Gastroesophageal sphincter (tissue), 4 donors: ENCODE results near the gene ICA1. TPM values are rescaled to one million over a fixed set of nuclear protein-coding genes. Genes with fewer than 3 reads are reported as not detected.
"Not testable (repeated sequence)": the region's sequence is repeated elsewhere in the genome, so short reads cannot be mapped to it uniquely, and the experiment has no call there.

Source experiments
- ATAC-seq: fragments of 150-250 bp; one replicate; pipeline ENCODE4 v1.9.1; 2016; ENCODE audit warnings: mild to moderate bottlenecking, moderate library complexity
- H3K27ac ChIP-seq, 4 donors: fragments of 200-600 bp; sonication (generic) in 3 of 4; 1 replicate in 3 of 4; 2 replicates in 1 of 4; pipeline ENCODE4 v1.5.1; 2016 to 2019
- H3K27me3 ChIP-seq: fragments of 200-600 bp; sonication (generic); one replicate; pipeline ENCODE4 v1.5.1; 2019
- H3K36me3 ChIP-seq, 2 donors: fragments of 200-600 bp; sonication (generic); one replicate each; pipeline ENCODE4 v1.5.1; 2019; ENCODE audit warnings: control low read depth in 1 of 2
- H3K4me1 ChIP-seq, 3 donors: fragments of 200-600 bp; sonication (generic); 1 replicate in 2 of 3; 2 replicates in 1 of 3; pipeline ENCODE4 v1.5.1; 2016 to 2019; ENCODE audit warnings: control low read depth in 2 of 3
- H3K4me3 ChIP-seq, 2 donors: fragments of 200-600 bp; sonication (generic); one replicate each; pipeline ENCODE4 v1.5.1; 2019; ENCODE audit warnings: mild to moderate bottlenecking in 1 of 2, moderate library complexity in 1 of 2
- H3K9me3 ChIP-seq, 3 donors: fragments of 200-600 bp; sonication (generic); one replicate each; pipeline ENCODE4 v1.5.1; 2017 to 2019; ENCODE audit warnings: control low read depth in 2 of 3
- EP300 ChIP-seq: sonication (generic); formaldehyde crosslinking; IDR thresholded peaks from one replicate; pipeline ENCODE4 v1.6.1; 2017; ENCODE audit warnings: antibody characterized with exemption, mild to moderate bottlenecking
- POLR2A ChIP-seq, 2 donors: fragments of 450-650 bp; IDR thresholded peaks; one replicate each; pipeline ENCODE4 v1.6.1; 2017; ENCODE audit warnings: antibody characterized with exemption in 2 of 2, mild to moderate bottlenecking in 2 of 2, moderate library complexity in 1 of 2
- POLR2AphosphoS5 ChIP-seq: sonication (generic); formaldehyde crosslinking; IDR thresholded peaks from one replicate; pipeline ENCODE4 v1.6.1; 2017; ENCODE audit warnings: antibody characterized with exemption
- WGBS, 2 donors: methylation state at CpG; one replicate each; pipeline ENCODE4 v1.1.5; 2018; ENCODE audit warnings: low coverage in 1 of 2; 5-methylcytosine and 5-hydroxymethylcytosine counted together
- small RNA-seq, 4 donors: library from RNA; depleted of rRNA; stranded (forward); fragments of <200 nt; gene quantifications; one replicate each; pipeline ENCODE3, GENCODE V24; 2016
- total RNA-seq, 4 donors: library from RNA; depleted of rRNA; stranded (reverse); fragments of >200 nt; gene quantifications; one replicate each; pipeline ENCODE4 v1.1.0, GENCODE V29; 2016
- TF ChIP-seq, protein P1 (sequence below), 4 experiments: fragments of 200-600 bp in 2 of 4; fragments of 450-650 bp in 2 of 4; sonication (generic) in 1 of 4; IDR thresholded peaks; one replicate each; pipeline ENCODE4 v1.5.1; 2017 to 2019; ENCODE audit warnings: antibody characterized with exemption in 4 of 4, mild to moderate bottlenecking in 2 of 4, moderate library complexity in 2 of 4

The ICA1 gene
- total RNA-seq, 4 donors from 2014 or later, result 6.6 to 11.7 (median 8.2) TPM

DNA sequence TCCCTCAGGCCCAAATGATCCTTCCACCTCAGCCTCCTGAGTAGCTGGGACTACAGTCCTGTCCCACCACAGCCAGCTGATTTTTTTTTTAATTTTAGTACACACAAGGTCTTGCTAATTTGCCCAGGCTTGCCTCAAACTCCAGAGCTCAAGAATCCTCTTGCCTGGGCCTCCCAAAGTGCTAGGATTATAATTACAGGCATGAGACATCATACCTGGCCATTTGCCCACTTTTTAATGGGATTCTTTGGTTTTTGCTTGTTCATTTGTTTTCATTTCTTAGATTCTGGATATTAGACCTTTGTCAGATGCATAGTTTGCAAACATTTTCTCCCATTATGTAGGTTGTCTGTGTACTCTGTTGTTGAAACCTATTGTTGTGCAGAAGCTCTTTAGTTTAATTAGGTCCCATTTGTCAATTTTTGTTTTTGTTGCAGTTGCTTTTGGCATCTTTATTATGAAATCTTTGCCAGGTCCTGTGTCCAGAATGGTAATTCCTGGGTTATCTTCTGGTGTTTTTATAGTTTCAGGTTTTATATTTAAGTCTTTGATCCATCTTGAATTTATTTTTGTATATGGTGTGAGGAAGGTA is 198.2 kb downstream of the ICA1 start:
- H3K36me3 ChIP-seq, result peaks cover 0 to 29% of the 10 kb centered on the region in 2 donors
- H3K4me1 ChIP-seq, result no peaks in the 10 kb centered on the region
- no peak for ATAC-seq
- H3K27me3 ChIP-seq, result no peaks in the 10 kb centered on the region
- no peaks in the 10 kb centered on the region for H3K9me3 ChIP-seq
- no peak overlapping the region for H3K27ac ChIP-seq
- TF ChIP-seq EP300, result no peak
- TF ChIP-seq POLR2AphosphoS5, result no peak
- TF ChIP-seq, protein P1, sequence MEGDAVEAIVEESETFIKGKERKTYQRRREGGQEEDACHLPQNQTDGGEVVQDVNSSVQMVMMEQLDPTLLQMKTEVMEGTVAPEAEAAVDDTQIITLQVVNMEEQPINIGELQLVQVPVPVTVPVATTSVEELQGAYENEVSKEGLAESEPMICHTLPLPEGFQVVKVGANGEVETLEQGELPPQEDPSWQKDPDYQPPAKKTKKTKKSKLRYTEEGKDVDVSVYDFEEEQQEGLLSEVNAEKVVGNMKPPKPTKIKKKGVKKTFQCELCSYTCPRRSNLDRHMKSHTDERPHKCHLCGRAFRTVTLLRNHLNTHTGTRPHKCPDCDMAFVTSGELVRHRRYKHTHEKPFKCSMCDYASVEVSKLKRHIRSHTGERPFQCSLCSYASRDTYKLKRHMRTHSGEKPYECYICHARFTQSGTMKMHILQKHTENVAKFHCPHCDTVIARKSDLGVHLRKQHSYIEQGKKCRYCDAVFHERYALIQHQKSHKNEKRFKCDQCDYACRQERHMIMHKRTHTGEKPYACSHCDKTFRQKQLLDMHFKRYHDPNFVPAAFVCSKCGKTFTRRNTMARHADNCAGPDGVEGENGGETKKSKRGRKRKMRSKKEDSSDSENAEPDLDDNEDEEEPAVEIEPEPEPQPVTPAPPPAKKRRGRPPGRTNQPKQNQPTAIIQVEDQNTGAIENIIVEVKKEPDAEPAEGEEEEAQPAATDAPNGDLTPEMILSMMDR (IDR thresholded peaks at IDR 0.05), result no peak
- TF ChIP-seq POLR2A (IDR thresholded peaks at IDR 0.05), result no peak
- H3K4me3 ChIP-seq, result no peak overlapping the region

DNA sequence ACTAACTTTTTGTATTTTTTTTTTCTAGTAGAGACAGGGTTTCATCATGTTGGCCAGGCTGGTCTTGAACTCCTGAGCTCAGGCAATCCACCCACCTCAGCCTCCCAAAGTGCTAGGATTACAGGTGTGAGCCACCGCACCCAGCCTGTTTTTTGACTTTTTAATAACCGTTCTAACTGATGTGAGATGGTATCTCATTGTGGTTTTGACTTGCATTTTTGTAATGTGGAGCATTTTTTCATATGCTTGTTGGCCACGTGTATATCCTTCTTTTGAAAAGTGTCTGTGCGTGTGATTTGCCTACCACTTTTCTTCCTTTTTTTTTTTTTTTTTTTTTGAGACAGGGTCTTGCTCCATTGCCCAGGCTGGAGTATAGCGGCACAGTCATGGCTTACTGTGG is 198.7 kb downstream of the ICA1 start:
- not testable (repeated sequence) for H3K27me3 ChIP-seq, H3K9me3 ChIP-seq, H3K4me1 ChIP-seq, ATAC-seq, H3K27ac ChIP-seq, H3K4me3 ChIP-seq
- peaks cover 0 to 29% of the 10 kb centered on the region in 2 donors for H3K36me3 ChIP-seq
- WGBS, 2 donors, result 89 to 98% methylated on average over 4 of the region's 5 CpGs

Small RNAs within 50 kb of the gene (small RNA-seq; reads per million reads assigned to genes)
- gene AC007009.1, result 0 reads per million in 4 donors

Other genes with a start within 250 kb of the ICA1 start
- gene NXPH1, start 171.4 kb upstream of the ICA1 start, total RNA-seq, result not detected